GM23338 (cell line): ENCODE results near the gene TRUB2. TPM values are rescaled to one million over a fixed set of nuclear protein-coding genes. Genes with fewer than 3 reads are reported as not detected.

Experiments
- ATAC-seq: fragments of 200-7000 bp; cut with Tn5 transposase; 3 replicates; pipeline ENCODE4 v1.9.1; 2020
- DNase-seq: peaks from one replicate; pipeline ENCODE4 v3.0.0-alpha.2; 2015; ENCODE audit warnings: low spot score
- H2AFZ ChIP-seq: fragments of 200-600 bp; sonication (generic); 2 replicates; pipeline ENCODE4 v1.8.0; 2016; ENCODE audit warnings: antibody characterized with exemption, mild to moderate bottlenecking, moderate library complexity
- H3F3A ChIP-seq: fragments of 200-600 bp; sonication (generic); replicated peaks from 2 replicates; pipeline ENCODE4 v1.8.0; 2017; ENCODE audit warnings: antibody characterized with exemption, mixed run types, low read depth
- H3K27ac ChIP-seq: fragments of 200-600 bp; sonication (generic); 2 replicates; pipeline ENCODE4 v1.6.1; 2016; ENCODE audit warnings: low read depth
- H3K27me3 ChIP-seq: fragments of 200-600 bp; sonication (generic); 2 replicates; pipeline ENCODE4 v1.8.0; 2016; ENCODE audit warnings: mild to moderate bottlenecking, mixed run types, moderate library complexity; ENCODE audit not compliant: insufficient read depth
- H3K36me3 ChIP-seq: fragments of 200-600 bp; sonication (generic); 2 replicates; pipeline ENCODE4 v1.8.0; 2016; ENCODE audit warnings: mild to moderate bottlenecking; ENCODE audit not compliant: insufficient read depth
- H3K4me1 ChIP-seq: fragments of 200-600 bp; sonication (generic); 2 replicates; pipeline ENCODE4 v1.8.0; 2016; ENCODE audit warnings: mild to moderate bottlenecking, moderate library complexity; ENCODE audit not compliant: insufficient read depth
- H3K4me2 ChIP-seq: fragments of 200-600 bp; sonication (generic); 2 replicates; pipeline ENCODE4 v1.7.1; 2017; ENCODE audit warnings: mixed run types
- H3K4me3 ChIP-seq: fragments of 200-600 bp; sonication (generic); 2 replicates; pipeline ENCODE4 v1.6.1; 2016; ENCODE audit warnings: mixed run types
- H3K79me2 ChIP-seq: fragments of 200-600 bp; sonication (generic); replicated peaks from 2 replicates; pipeline ENCODE4 v1.8.0; 2017; ENCODE audit warnings: mild to moderate bottlenecking; ENCODE audit not compliant: insufficient read depth
- H3K9me2 ChIP-seq: fragments of 200-600 bp; sonication (generic); 2 replicates; pipeline ENCODE4 v1.8.0; 2017; ENCODE audit not compliant: insufficient read depth
- H4K20me1 ChIP-seq: fragments of 200-600 bp; sonication (generic); replicated peaks from 2 replicates; pipeline ENCODE4 v1.8.0; 2017; ENCODE audit warnings: mild to moderate bottlenecking; ENCODE audit not compliant: insufficient read depth
- H3K27ac Mint-ChIP-seq: 2 replicates; pipeline ENCODE4 v1.8.0; 2020; ENCODE audit warnings: inconsistent platforms, mild to moderate bottlenecking, moderate library complexity, mixed read lengths
- H3K27me3 Mint-ChIP-seq: 3 replicates; pipeline ENCODE4 v1.8.0; 2022; ENCODE audit warnings: low read depth, mild to moderate bottlenecking, moderate library complexity, mixed read lengths, inconsistent platforms; ENCODE audit not compliant: insufficient read depth, poor library complexity
- H3K36me3 Mint-ChIP-seq: 3 replicates; pipeline ENCODE4 v1.8.0; 2021; ENCODE audit warnings: low read depth, mild to moderate bottlenecking, inconsistent platforms, moderate library complexity, mixed read lengths
- H3K4me1 Mint-ChIP-seq: 3 replicates; pipeline ENCODE4 v1.8.0; 2020; ENCODE audit warnings: mild to moderate bottlenecking, inconsistent platforms, mixed read lengths
- H3K4me3 Mint-ChIP-seq: 3 replicates; pipeline ENCODE4 v1.8.0; 2021; ENCODE audit warnings: moderate library complexity, mild to moderate bottlenecking, inconsistent platforms, mixed read lengths
- H3K9me3 Mint-ChIP-seq: 3 replicates; pipeline ENCODE4 v1.8.0; 2020; ENCODE audit warnings: moderate library complexity, mild to moderate bottlenecking, inconsistent platforms, mixed read lengths
- CREB1 ChIP-seq: fragments of 250-450 bp; sonication (Bioruptor Pico); IDR thresholded peaks from 2 replicates; pipeline ENCODE4 v1.5.0; 2020; ENCODE audit warnings: low read depth, mild to moderate bottlenecking, moderate library complexity
- CTCF ChIP-seq, 2 experiments: fragments of 200-600 bp in 1 of 2; sonication (generic) in 1 of 2; conservative IDR thresholded peaks; 2 replicates each; pipeline versions ENCODE4 v1.5.1 to v1.6.1; 2016 to 2017; ENCODE audit warnings: antibody characterized with exemption in 2 of 2, low read depth in 2 of 2, mild to moderate bottlenecking in 2 of 2, moderate library complexity in 1 of 2
- ETS1 ChIP-seq: IDR thresholded peaks from 2 replicates; pipeline ENCODE4 v1.6.1; 2016; ENCODE audit warnings: antibody characterized with exemption
- EZH2 ChIP-seq: fragments of 200-600 bp; sonication (generic); IDR thresholded peaks from one replicate; pipeline ENCODE4 v1.8.0; 2017; ENCODE audit warnings: antibody characterized with exemption, mild to moderate bottlenecking, low read depth; ENCODE audit not compliant: unreplicated experiment
- EZH2phosphoT487 ChIP-seq: fragments of 200-600 bp; sonication (generic); IDR thresholded peaks from one replicate; pipeline ENCODE4 v1.8.1; 2018; ENCODE audit warnings: antibody characterized with exemption; ENCODE audit not compliant: unreplicated experiment
- JUNB ChIP-seq: IDR thresholded peaks from one replicate; pipeline ENCODE4 v1.6.1; 2016; ENCODE audit warnings: antibody characterized with exemption; ENCODE audit not compliant: unreplicated experiment
- NANOG ChIP-seq: IDR thresholded peaks from 2 replicates; pipeline ENCODE4 v1.6.1; 2016; ENCODE audit warnings: antibody characterized with exemption, borderline replicate concordance
- POLR2AphosphoS5 ChIP-seq: IDR thresholded peaks from 2 replicates; pipeline ENCODE4 v1.6.1; 2016; ENCODE audit warnings: antibody characterized with exemption, low read depth
- REST ChIP-seq: IDR thresholded peaks from one replicate; pipeline ENCODE4 v1.6.1; 2018; ENCODE audit warnings: antibody characterized with exemption; ENCODE audit not compliant: unreplicated experiment
- STAT1 ChIP-seq: IDR thresholded peaks from one replicate; pipeline ENCODE4 v1.6.1; 2016; ENCODE audit warnings: antibody characterized with exemption; ENCODE audit not compliant: unreplicated experiment
- ZNF114 ChIP-seq: fragments of 250-450 bp; sonication (Bioruptor Pico); IDR thresholded peaks from 2 replicates; pipeline ENCODE4 v1.5.0; 2020; ENCODE audit warnings: mild to moderate bottlenecking, moderate library complexity
- ZNF331 ChIP-seq: fragments of 250-450 bp; sonication (Bioruptor Pico); IDR thresholded peaks from 2 replicates; pipeline ENCODE4 v1.5.0; 2020; ENCODE audit warnings: low read depth, mild to moderate bottlenecking, moderate library complexity
- ZNF462 ChIP-seq: fragments of 250-450 bp; sonication (Bioruptor Pico); IDR thresholded peaks from 2 replicates; pipeline ENCODE4 v1.5.0; 2020; ENCODE audit warnings: mild to moderate bottlenecking, moderate library complexity
- polyA plus RNA-seq: library from polyadenylated mRNA; unstranded; fragments of >200 nt; fragmentation: Nextera tagmentation; extraction: Ambion mirVana; gene quantifications from 2 replicates; pipeline ENCODE4 v1.2.1, GENCODE V29; 2016
- total RNA-seq: library from RNA; depleted of rRNA; stranded (reverse); fragments of >200 nt; shearing (Covaris generic); gene quantifications from 2 replicates; pipeline ENCODE4 v1.2.3, GENCODE V29; 2014

TRUB2 gene
- total and polyA plus RNA-seq, 2 experiments from 2014 or later = 15.4 to 31.4 TPM

- no peak overlapping the region for H3K4me2 ChIP-seq
- H3K4me1 ChIP-seq = no peaks in the 10 kb centered on the region
- DNase-seq (no peak), ATAC-seq (no peak)
- H3K27ac ChIP-seq = no peak overlapping the region
- H3K9me2 ChIP-seq = no peaks in the 10 kb centered on the region
- H3K4me3 Mint-ChIP-seq = no peak overlapping the region
- no peak overlapping the region for H3K27ac Mint-ChIP-seq
- no peaks in the 10 kb centered on the region for H3K27me3 ChIP-seq
- no peaks in the 10 kb centered on the region for H3K36me3 ChIP-seq
- H3K4me1 Mint-ChIP-seq = no peaks in the 10 kb centered on the region
- H3K4me3 ChIP-seq = no peak overlapping the region
- no peak overlapping the region for H2AFZ ChIP-seq
- H3K36me3 Mint-ChIP-seq = peaks cover 2% of the 10 kb centered on the region; the same call in 1 of the 3 replicates
- 0 out of 3 replicates have a peak, but pooled peaks cover 3% of the 10 kb centered on the region for H3K9me3 Mint-ChIP-seq
- no peaks in the 10 kb centered on the region for H4K20me1 ChIP-seq
- TF ChIP-seq JUNB (no peak), STAT1 (no peak), ZNF114 (CRISPR knock-in tag) (no peak), ETS1 (no peak), CREB1 (CRISPR knock-in tag) (no peak), EZH2phosphoT487 (no peak), CTCF (conservative IDR thresholded peaks at IDR 0.05; ENCODE audit: low read depth in 2 of 2) (no peak), NANOG (no peak), ZNF462 (CRISPR knock-in tag) (no peak), POLR2AphosphoS5 (no peak), EZH2 (no peak), ZNF331 (CRISPR knock-in tag) (no peak), REST (no peak)
- H3K27me3 Mint-ChIP-seq = peaks cover 10% of the 10 kb centered on the region
- peaks cover 3% of the 10 kb centered on the region; the same call in 1 of the 2 replicates for H3F3A ChIP-seq
- no peaks in the 10 kb centered on the region for H3K79me2 ChIP-seq
These were observed 12.9 kb upstream of the TRUB2 start for GRCh38 chr9:128335161-128335560.
